Measurements from ENCODE around the gene ZBTB5.
"Not testable (repeated sequence)": the region's sequence is repeated elsewhere in the genome, so short reads cannot be mapped to it uniquely, and the experiment has no call there.

ZBTB5 gene

GRCh38 chr9:37406603-37407401 lies 58.4 kb downstream of the ZBTB5 start:
- DNase-seq (ENCODE audit: low read depth), result no peak

GRCh38 chr9:37405764-37406380 lies 59.4 kb downstream of the ZBTB5 start:
- DNase-seq (ENCODE audit: low read depth), result no peak

- no peak for DNase-seq (ENCODE audit: low read depth)
Observed at GRCh38 chr9:37405350-37405749, 59.9 kb downstream of the ZBTB5 start.

- DNase-seq (ENCODE audit: low read depth), result no peak
Observed at GRCh38 chr9:37404590-37404989, 60.7 kb downstream of the ZBTB5 start.

- no peak for DNase-seq (ENCODE audit: low read depth)
Observed at GRCh38 chr9:37399336-37399735, 65.9 kb downstream of the ZBTB5 start.

GRCh38 chr9:37398464-37399025 lies 66.7 kb downstream of the ZBTB5 start:
- no peak for DNase-seq (ENCODE audit: low read depth)

GRCh38 chr9:37397948-37398347 lies 67.3 kb downstream of the ZBTB5 start:
- DNase-seq (ENCODE audit: low read depth), result not testable (repeated sequence)

GRCh38 chr9:37395663-37396062 lies 69.6 kb downstream of the ZBTB5 start:
- no peak for DNase-seq (ENCODE audit: low read depth)

GRCh38 chr9:37395229-37395628 lies 70.0 kb downstream of the ZBTB5 start:
- DNase-seq (ENCODE audit: low read depth), result no peak

- DNase-seq (ENCODE audit: low read depth), result no peak
Observed at GRCh38 chr9:37392272-37392671, 73.0 kb downstream of the ZBTB5 start.

GRCh38 chr9:37390759-37391158 lies 74.5 kb downstream of the ZBTB5 start:
- DNase-seq (ENCODE audit: low read depth), result no peak

All from fibroblast of gingiva (primary cell).